ENCODE results near the gene SLC41A3.
A peak's percentile ranks its signal among the peaks of the same experiment; 100 is the strongest.
"Not testable (repeated sequence)": the region's sequence is repeated elsewhere in the genome, so short reads cannot be mapped to it uniquely, and the experiment has no call there.

The SLC41A3 gene

GRCh38 chr3:125984951-125985350 is 99.0 kb downstream of the SLC41A3 start:
- DNase-seq = not testable (repeated sequence)

- not testable (repeated sequence) for DNase-seq
Observed at GRCh38 chr3:125977104-125977503, 106.8 kb downstream of the SLC41A3 start.

GRCh38 chr3:125976003-125976390 is 107.9 kb downstream of the SLC41A3 start:
- not testable (repeated sequence) for DNase-seq

- not testable (repeated sequence) for DNase-seq
Observed at GRCh38 chr3:125975245-125976002, 108.5 kb downstream of the SLC41A3 start.

GRCh38 chr3:125971997-125972944 is 111.7 kb downstream of the SLC41A3 start:
- peak; percentile 50 for DNase-seq

GRCh38 chr3:125968701-125969592 is 115.0 kb downstream of the SLC41A3 start, which contains the start of gene ROPN1B:
Gene ROPN1B, plus strand, starts transcription at chr3:125969178. Its CDS starts 2,877 bp downstream, at chr3:125972055.
- DNase-seq = not testable (repeated sequence)

GRCh38 chr3:125968121-125968520 is 115.8 kb downstream of the SLC41A3 start:
- DNase-seq = not testable (repeated sequence)

GRCh38 chr3:125967156-125967555 is 116.8 kb downstream of the SLC41A3 start:
- DNase-seq = no peak

- no peak for DNase-seq
Observed at GRCh38 chr3:125965505-125965904, 118.4 kb downstream of the SLC41A3 start.

GRCh38 chr3:125963834-125964233 is 120.1 kb downstream of the SLC41A3 start:
- not testable (repeated sequence) for DNase-seq

- no peak for DNase-seq
Observed at GRCh38 chr3:125961289-125961589, 122.7 kb downstream of the SLC41A3 start.

- DNase-seq = no peak
Observed at GRCh38 chr3:125960456-125961288, 123.3 kb downstream of the SLC41A3 start.

- DNase-seq = no peak
Observed at GRCh38 chr3:125960066-125960424, 123.9 kb downstream of the SLC41A3 start.

- DNase-seq = no peak
Observed at GRCh38 chr3:125959317-125960065, 124.4 kb downstream of the SLC41A3 start.

- no peak for DNase-seq
Observed at GRCh38 chr3:125958511-125959316, 125.2 kb downstream of the SLC41A3 start.

GRCh38 chr3:125957674-125958510 is 126.0 kb downstream of the SLC41A3 start:
- no peak for DNase-seq

- not testable (repeated sequence) for DNase-seq
Observed at GRCh38 chr3:125957020-125957419, 126.9 kb downstream of the SLC41A3 start.
